IMR-90 (cell line): ENCODE data around the gene TRMT11. TPM values are rescaled to one million over a fixed set of nuclear protein-coding genes. Genes with fewer than 3 reads are reported as not detected.

Experiments
- ATAC-seq: fragments of 200-7000 bp; cut with Tn5 transposase; 2 replicates; pipeline ENCODE4 v1.9.1; 2020; ENCODE audit warnings: low read depth, mild to moderate bottlenecking, moderate library complexity
- BruUV-seq: library from RNA; stranded (reverse); fragments of 400-500 nt; replicated peaks from 2 replicates; lab custom pipeline; 2021; lab: Mats Ljungman, UMichigan
- CTCF ChIA-PET: fragments of 300-600 bp; formaldehyde crosslinking; extraction: SDS; loops from one replicate; lab custom pipeline; 2021; ENCODE audit warnings: antibody characterized with exemption; lab: Yijun Ruan, JAX
- POLR2A ChIA-PET: fragments of 300-600 bp; sonication (Branson Sonifier 250); formaldehyde crosslinking; loops from one replicate; lab custom pipeline; 2022; ENCODE audit warnings: antibody characterized with exemption; ENCODE audit not compliant: unreplicated experiment; lab: Charles Lee
- DNase-seq: peaks from one replicate; pipeline ENCODE4 v3.0.0; 2013
- H2AFZ ChIP-seq: replicated peaks from 2 replicates; pipeline ENCODE3; 2013; ENCODE audit warnings: low read length, mild to moderate bottlenecking; ENCODE audit not compliant: poor library complexity
- H2AK5ac ChIP-seq: 2 replicates; pipeline ENCODE4 v1.6.1; 2013; ENCODE audit warnings: low read depth, low read length, inconsistent platforms
- H2AK9ac ChIP-seq: replicated peaks from 2 replicates; pipeline ENCODE3; 2013; ENCODE audit warnings: mild to moderate bottlenecking, low read depth, low read length, moderate library complexity; ENCODE audit not compliant: poor library complexity
- H2BK120ac ChIP-seq: 2 replicates; pipeline ENCODE4 v1.6.1; 2013; ENCODE audit warnings: low read depth, low read length, inconsistent platforms
- H2BK15ac ChIP-seq: 3 replicates; pipeline ENCODE4 v1.6.1; 2013; ENCODE audit warnings: low read depth, low read length, inconsistent platforms
- H2BK20ac ChIP-seq: 2 replicates; pipeline ENCODE4 v1.6.1; 2013; ENCODE audit warnings: low read depth, mild to moderate bottlenecking, inconsistent platforms, low read length, moderate library complexity
- H2BK5ac ChIP-seq: 2 replicates; pipeline ENCODE4 v1.6.1; 2013; ENCODE audit warnings: mild to moderate bottlenecking, low read depth, low read length, inconsistent platforms; ENCODE audit not compliant: poor library complexity, severe bottlenecking
- H3K14ac ChIP-seq: replicated peaks from 2 replicates; pipeline ENCODE4 v1.6.1; 2013; ENCODE audit warnings: low read depth, low read length, inconsistent platforms
- H3K18ac ChIP-seq: 2 replicates; pipeline ENCODE4 v1.6.1; 2013; ENCODE audit warnings: low read depth, low read length, control low read depth
- H3K23ac ChIP-seq: 2 replicates; pipeline ENCODE4 v1.6.1; 2013; ENCODE audit warnings: low read depth, low read length, inconsistent platforms
- H3K27ac ChIP-seq: 2 replicates; pipeline ENCODE4 v1.5.1; 2013; ENCODE audit warnings: mild to moderate bottlenecking, control low read depth, low read length; ENCODE audit not compliant: insufficient read depth
- H3K27me3 ChIP-seq: 2 replicates; pipeline ENCODE4 v1.6.1; 2013; ENCODE audit warnings: low read length; ENCODE audit not compliant: control insufficient read depth, insufficient read depth
- H3K36me3 ChIP-seq: 2 replicates; pipeline ENCODE4 v1.6.1; 2013; ENCODE audit warnings: low read length, mixed read lengths; ENCODE audit not compliant: control insufficient read depth, insufficient read depth
- H3K4ac ChIP-seq: 2 replicates; pipeline ENCODE4 v1.6.1; 2013; ENCODE audit warnings: low read depth, low read length, inconsistent platforms
- H3K4me1 ChIP-seq: 2 replicates; pipeline ENCODE4 v1.6.1; 2013; ENCODE audit warnings: low read length, mixed read lengths; ENCODE audit not compliant: control insufficient read depth, insufficient read depth
- H3K4me2 ChIP-seq: 2 replicates; pipeline ENCODE4 v1.6.1; 2013; ENCODE audit warnings: low read depth, mild to moderate bottlenecking, control low read depth, low read length, moderate library complexity
- H3K4me3 ChIP-seq: 2 replicates; pipeline ENCODE4 v1.5.1; 2013; ENCODE audit warnings: low read depth, mild to moderate bottlenecking, control low read depth, low read length, moderate library complexity; ENCODE audit not compliant: insufficient read depth
- H3K56ac ChIP-seq: 2 replicates; pipeline ENCODE4 v1.6.1; 2013; ENCODE audit warnings: low read length, inconsistent platforms; ENCODE audit not compliant: insufficient read depth; ENCODE audit errors: extremely low read depth
- H3K79me1 ChIP-seq, 2 experiments: 2 replicates each; pipeline ENCODE4 v1.6.1; 2013; ENCODE audit warnings: low read length in 2 of 2, inconsistent platforms in 1 of 2, low read depth in 1 of 2
- H3K9ac ChIP-seq: 2 replicates; pipeline ENCODE4 v1.6.1; 2013; ENCODE audit warnings: low read depth, low read length, control low read depth
- H3K9me1 ChIP-seq: 2 replicates; pipeline ENCODE4 v1.6.1; 2013; ENCODE audit warnings: low read length, inconsistent platforms; ENCODE audit not compliant: insufficient read depth
- H3K9me3 ChIP-seq: 2 replicates; pipeline ENCODE4 v1.6.1; 2013; ENCODE audit warnings: low read length; ENCODE audit not compliant: control insufficient read depth, insufficient read depth
- H4K20me1 ChIP-seq: 2 replicates; pipeline ENCODE4 v1.6.1; 2013; ENCODE audit warnings: low read length, inconsistent platforms; ENCODE audit not compliant: insufficient read depth
- H4K5ac ChIP-seq: 2 replicates; pipeline ENCODE4 v1.6.1; 2013; ENCODE audit warnings: mild to moderate bottlenecking, low read depth, low read length, control low read depth
- H4K8ac ChIP-seq, 2 experiments: 2 replicates each; pipeline ENCODE4 v1.6.1; 2013; ENCODE audit warnings: low read depth in 2 of 2, low read length in 2 of 2, control low read depth in 1 of 2, inconsistent platforms in 1 of 2
- H4K91ac ChIP-seq: 2 replicates; pipeline ENCODE4 v1.6.1; 2013; ENCODE audit warnings: low read depth, low read length, inconsistent platforms; ENCODE audit not compliant: insufficient read depth
- CTCF ChIP-seq: conservative IDR thresholded peaks from 2 replicates; pipeline ENCODE4 v1.5.1; 2012; ENCODE audit warnings: mild to moderate bottlenecking, low read depth, low read length, improper control_type of control experiment
- ELK1 ChIP-seq: fragments of 150-350 bp; IDR thresholded peaks from 2 replicates; pipeline ENCODE4 v1.6.1; 2016; ENCODE audit warnings: low read depth, mild to moderate bottlenecking, low read length, moderate library complexity, borderline replicate concordance
- FOS ChIP-seq: fragments of 150-350 bp; IDR thresholded peaks from 2 replicates; pipeline ENCODE4 v1.6.1; 2016; ENCODE audit warnings: low read depth, low read length
- MAFK ChIP-seq: IDR thresholded peaks from 2 replicates; pipeline ENCODE4 v1.6.1; 2012; ENCODE audit warnings: low read depth, low read length, improper control_type of control experiment
- MAZ ChIP-seq: IDR thresholded peaks from 2 replicates; pipeline ENCODE4 v1.6.1; 2012; ENCODE audit warnings: low read depth, mild to moderate bottlenecking, low read length, improper control_type of control experiment, moderate library complexity, borderline replicate concordance
- MXI1 ChIP-seq: IDR thresholded peaks from 2 replicates; pipeline ENCODE4 v1.6.1; 2012; ENCODE audit warnings: low read depth, mild to moderate bottlenecking, low read length, moderate library complexity, borderline replicate concordance
- NFE2L2 ChIP-seq: fragments of 150-350 bp; IDR thresholded peaks from 2 replicates; pipeline ENCODE4 v1.6.1; 2016; ENCODE audit warnings: low read depth, mild to moderate bottlenecking, low read length
- POLR2A ChIP-seq: IDR thresholded peaks from 2 replicates; pipeline ENCODE4 v1.6.1; 2012; ENCODE audit warnings: mild to moderate bottlenecking, low read depth, low read length
- RAD21 ChIP-seq: IDR thresholded peaks from 2 replicates; pipeline ENCODE4 v1.6.1; 2012; ENCODE audit warnings: low read length, improper control_type of control experiment
- RCOR1 ChIP-seq: IDR thresholded peaks from 2 replicates; pipeline ENCODE4 v1.6.1; 2012; ENCODE audit warnings: mild to moderate bottlenecking, low read length, improper control_type of control experiment; ENCODE audit not compliant: insufficient replicate concordance
- USF2 ChIP-seq: fragments of 150-350 bp; IDR thresholded peaks from 2 replicates; pipeline ENCODE4 v1.6.1; 2017; ENCODE audit warnings: mild to moderate bottlenecking, antibody characterized with exemption, low read length, low read depth
- dilution Hi-C: fragments of 300-500 bp; cut with HindIII; formaldehyde crosslinking; loops from one replicate; pipeline ENCODE4 v1.14.3; 2018; ENCODE audit warnings: low sequenced_read_pairs; ENCODE audit not compliant: unreplicated experiment
- in situ Hi-C: fragments of 300-500 bp; cut with MboI; formaldehyde crosslinking; loops from 3 replicates; pipeline ENCODE4 v1.14.3; 2019; ENCODE audit warnings: low sequenced_read_pairs, inconsistent platforms, mixed read lengths
- intact Hi-C: fragments of 100-400 bp; cut with micrococcal nuclease; formaldehyde crosslinking; loops from 2 replicates; pipeline ENCODE4 v1.10.0; 2022
- polyA plus RNA-seq, 3 experiments: library from polyadenylated mRNA; depleted of rRNA; stranded (reverse); fragments of >200 nt; gene quantifications; 2 replicates each; pipeline ENCODE4 v1.2.3, GENCODE V29; 2012; ENCODE audit warnings: low replicate concordance in 1 of 3
- total RNA-seq: library from RNA; depleted of rRNA; stranded (reverse); fragments of >200 nt; gene quantifications from 2 replicates; pipeline ENCODE4 v1.2.3, GENCODE V29; 2012

Gene TRMT11
- total and polyA plus RNA-seq, 2 of the 4 experiments (the other 2 are of a cell fraction) = 14.3 to 19.0 TPM

- H3K4ac ChIP-seq = no peak overlapping the region
- in situ Hi-C loops (loop anchor here (25.0 kb wide), 2 partner anchors 296 to 1071 kb away; partner anchors contain the start of genes CENPW and RSPO3), intact Hi-C loops (no loop called here), dilution Hi-C loops (no loop called here)
- no peak overlapping the region for H3K4me2 ChIP-seq
- no peak overlapping the region for H4K91ac ChIP-seq
- peaks cover 8% of the 10 kb centered on the region; the same call in 1 of the 2 replicates for H3K4me1 ChIP-seq
- H3K36me3 ChIP-seq = no peaks in the 10 kb centered on the region; the same call in 1 of the 2 replicates
- H2BK120ac ChIP-seq = 0 out of 2 replicates have a peak overlapping the region, but pooled peaks have one; percentile 13
- H3K23ac ChIP-seq = no peak overlapping the region
- no peak overlapping the region for H2AK5ac ChIP-seq
- ChIA-PET POLR2A (no interaction called here), CTCF (no interaction called here)
- H4K5ac ChIP-seq = peak overlapping the region; percentile 38; the same call in 1 of the 2 replicates
- TF ChIP-seq MAZ (no peak), MAFK (no peak), NFE2L2 (no peak), RAD21 (no peak), RCOR1 (no peak), POLR2A (no peak), MXI1 (no peak), USF2 (no peak), ELK1 (no peak), FOS (no peak), CTCF (no peak)
- no peaks in the 10 kb centered on the region for H3K27me3 ChIP-seq
- no peak overlapping the region for H3K14ac ChIP-seq
- no peak overlapping the region for H2AK9ac ChIP-seq
- peak overlapping the region; percentile 47; the same call in 1 of the 2 replicates for H3K18ac ChIP-seq
- no peak overlapping the region for H3K27ac ChIP-seq
- H3K79me1 ChIP-seq = 0 out of 4 replicates have a peak, but pooled peaks cover 0 to 3% of the 10 kb centered on the region in 2 experiments
- H2AFZ ChIP-seq = no peak overlapping the region
- H4K20me1 ChIP-seq = no peaks in the 10 kb centered on the region
- H2BK5ac ChIP-seq = peak overlapping the region; percentile 62
- BruUV-seq = no TSS peak
- H3K9ac ChIP-seq = no peak overlapping the region
- no peaks in the 10 kb centered on the region for H3K9me1 ChIP-seq
- ATAC-seq (no peak), DNase-seq (no peak)
- H4K8ac ChIP-seq = no peak overlapping the region
- H2BK15ac ChIP-seq = no peak overlapping the region
- no peak overlapping the region for H2BK20ac ChIP-seq
- no peak overlapping the region for H3K4me3 ChIP-seq
- no peak overlapping the region for H3K56ac ChIP-seq
- H3K9me3 ChIP-seq = no peaks in the 10 kb centered on the region
Measured at GRCh38 chr6:126041516-126041915, 55.2 kb downstream of the TRMT11 start.
